ENCODE data around the gene COX7C. TPM values are rescaled to one million over a fixed set of nuclear protein-coding genes. Genes with fewer than 3 reads are reported as not detected.

Gene COX7C
- total and polyA plus RNA-seq, 9 of the 15 experiments (the other 6 are each of a cell fraction or from before 2014, with no cell fraction given): 576 to 1,783 (median 996) TPM

DNA sequence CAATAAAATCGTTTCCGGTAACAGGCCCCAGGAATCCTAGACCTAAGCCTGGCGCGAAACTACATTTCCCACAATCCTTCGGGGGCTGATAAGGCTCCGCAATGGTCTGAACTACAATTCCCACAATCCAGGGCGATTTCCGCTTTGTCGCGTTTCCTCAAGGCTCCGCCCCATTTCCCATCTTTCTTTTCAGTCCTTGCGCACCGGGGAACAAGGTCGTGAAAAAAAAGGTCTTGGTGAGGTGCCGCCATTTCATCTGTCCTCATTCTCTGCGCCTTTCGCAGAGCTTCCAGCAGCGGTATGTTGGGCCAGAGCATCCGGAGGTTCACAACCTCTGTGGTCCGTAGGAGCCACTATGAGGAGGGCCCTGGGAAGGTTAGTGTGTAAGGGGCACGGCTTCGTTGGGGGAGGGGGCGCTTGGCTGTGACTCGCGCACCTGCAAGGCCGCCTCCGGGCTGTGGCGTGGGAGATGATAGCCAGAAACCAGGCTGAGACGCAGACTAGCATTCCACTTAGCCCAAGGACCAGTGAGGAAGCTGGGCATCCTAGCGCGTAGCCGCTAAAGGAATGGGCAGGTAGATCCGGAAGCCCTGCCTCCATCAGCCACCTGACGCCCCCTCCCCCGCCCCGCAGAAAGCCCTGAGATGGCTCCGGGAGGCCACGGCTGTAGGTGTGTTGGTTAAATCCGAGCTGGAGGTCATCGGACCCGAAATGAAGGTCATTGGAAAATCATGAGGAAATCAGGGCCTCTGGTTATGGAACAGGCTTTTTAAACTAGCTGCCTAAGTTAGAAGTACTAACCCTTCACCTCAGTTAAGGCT is at the start of gene COX7C (continued):
- TF ChIP-seq, protein P1, sequence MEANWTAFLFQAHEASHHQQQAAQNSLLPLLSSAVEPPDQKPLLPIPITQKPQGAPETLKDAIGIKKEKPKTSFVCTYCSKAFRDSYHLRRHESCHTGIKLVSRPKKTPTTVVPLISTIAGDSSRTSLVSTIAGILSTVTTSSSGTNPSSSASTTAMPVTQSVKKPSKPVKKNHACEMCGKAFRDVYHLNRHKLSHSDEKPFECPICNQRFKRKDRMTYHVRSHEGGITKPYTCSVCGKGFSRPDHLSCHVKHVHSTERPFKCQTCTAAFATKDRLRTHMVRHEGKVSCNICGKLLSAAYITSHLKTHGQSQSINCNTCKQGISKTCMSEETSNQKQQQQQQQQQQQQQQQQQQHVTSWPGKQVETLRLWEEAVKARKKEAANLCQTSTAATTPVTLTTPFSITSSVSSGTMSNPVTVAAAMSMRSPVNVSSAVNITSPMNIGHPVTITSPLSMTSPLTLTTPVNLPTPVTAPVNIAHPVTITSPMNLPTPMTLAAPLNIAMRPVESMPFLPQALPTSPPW (CRISPR knock-in tag; IDR thresholded peaks at IDR 0.05): peak; percentile 58
- TF ChIP-seq, protein P2, sequence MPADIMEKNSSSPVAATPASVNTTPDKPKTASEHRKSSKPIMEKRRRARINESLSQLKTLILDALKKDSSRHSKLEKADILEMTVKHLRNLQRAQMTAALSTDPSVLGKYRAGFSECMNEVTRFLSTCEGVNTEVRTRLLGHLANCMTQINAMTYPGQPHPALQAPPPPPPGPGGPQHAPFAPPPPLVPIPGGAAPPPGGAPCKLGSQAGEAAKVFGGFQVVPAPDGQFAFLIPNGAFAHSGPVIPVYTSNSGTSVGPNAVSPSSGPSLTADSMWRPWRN (IDR thresholded peaks at IDR 0.05; ENCODE audit: low read depth): no peak
- TF ChIP-seq TARDBP (IDR thresholded peaks at IDR 0.05) (no peak), CBX8 (IDR thresholded peaks at IDR 0.05; ENCODE audit: borderline replicate concordance, extremely low read depth, low read depth, low read length, poor library complexity, severe bottlenecking) (no peak), ZNF124 (CRISPR knock-in tag; IDR thresholded peaks at IDR 0.05) (no peak), ZKSCAN3 (CRISPR knock-in tag; IDR thresholded peaks at IDR 0.05) (no peak), TEAD1 (CRISPR knock-in tag; IDR thresholded peaks at IDR 0.05) (peak in 1 of 2 experiments; percentile 88; a peak in 1 of 4 replicates), ZFP1 (CRISPR knock-in tag; IDR thresholded peaks at IDR 0.05) (no peak), CHD2 (IDR thresholded peaks at IDR 0.05; ENCODE audit: low read depth, low read length) (0 out of 2 replicates have a peak, but pooled peaks have one; percentile 37), ADNP (tag; IDR thresholded peaks at IDR 0.05) (no peak), ZNF408 (CRISPR knock-in tag; IDR thresholded peaks at IDR 0.05; ENCODE audit: low read depth) (no peak), POLR2AphosphoS2 (IDR thresholded peaks at IDR 0.05; ENCODE audit: low read length) (peak; percentile 74; the same call in 1 of the 2 replicates), NRF1 (conservative IDR thresholded peaks at IDR 0.05 in 1 of 2, IDR thresholded peaks at IDR 0.05 in 1 of 2) (peak; percentile 85 to 88), NR1H2 (CRISPR knock-in tag; IDR thresholded peaks at IDR 0.05) (no peak)
- TF ChIP-seq, protein P3, sequence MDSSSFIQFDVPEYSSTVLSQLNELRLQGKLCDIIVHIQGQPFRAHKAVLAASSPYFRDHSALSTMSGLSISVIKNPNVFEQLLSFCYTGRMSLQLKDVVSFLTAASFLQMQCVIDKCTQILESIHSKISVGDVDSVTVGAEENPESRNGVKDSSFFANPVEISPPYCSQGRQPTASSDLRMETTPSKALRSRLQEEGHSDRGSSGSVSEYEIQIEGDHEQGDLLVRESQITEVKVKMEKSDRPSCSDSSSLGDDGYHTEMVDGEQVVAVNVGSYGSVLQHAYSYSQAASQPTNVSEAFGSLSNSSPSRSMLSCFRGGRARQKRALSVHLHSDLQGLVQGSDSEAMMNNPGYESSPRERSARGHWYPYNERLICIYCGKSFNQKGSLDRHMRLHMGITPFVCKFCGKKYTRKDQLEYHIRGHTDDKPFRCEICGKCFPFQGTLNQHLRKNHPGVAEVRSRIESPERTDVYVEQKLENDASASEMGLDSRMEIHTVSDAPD (CRISPR knock-in tag; IDR thresholded peaks at IDR 0.05): no peak
- TF ChIP-seq, protein P4, sequence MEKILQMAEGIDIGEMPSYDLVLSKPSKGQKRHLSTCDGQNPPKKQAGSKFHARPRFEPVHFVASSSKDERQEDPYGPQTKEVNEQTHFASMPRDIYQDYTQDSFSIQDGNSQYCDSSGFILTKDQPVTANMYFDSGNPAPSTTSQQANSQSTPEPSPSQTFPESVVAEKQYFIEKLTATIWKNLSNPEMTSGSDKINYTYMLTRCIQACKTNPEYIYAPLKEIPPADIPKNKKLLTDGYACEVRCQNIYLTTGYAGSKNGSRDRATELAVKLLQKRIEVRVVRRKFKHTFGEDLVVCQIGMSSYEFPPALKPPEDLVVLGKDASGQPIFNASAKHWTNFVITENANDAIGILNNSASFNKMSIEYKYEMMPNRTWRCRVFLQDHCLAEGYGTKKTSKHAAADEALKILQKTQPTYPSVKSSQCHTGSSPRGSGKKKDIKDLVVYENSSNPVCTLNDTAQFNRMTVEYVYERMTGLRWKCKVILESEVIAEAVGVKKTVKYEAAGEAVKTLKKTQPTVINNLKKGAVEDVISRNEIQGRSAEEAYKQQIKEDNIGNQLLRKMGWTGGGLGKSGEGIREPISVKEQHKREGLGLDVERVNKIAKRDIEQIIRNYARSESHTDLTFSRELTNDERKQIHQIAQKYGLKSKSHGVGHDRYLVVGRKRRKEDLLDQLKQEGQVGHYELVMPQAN (IDR thresholded peaks at IDR 0.05; ENCODE audit: borderline replicate concordance): 0 out of 2 replicates have a peak, but pooled peaks have one; percentile 37
- TF ChIP-seq, protein P5, sequence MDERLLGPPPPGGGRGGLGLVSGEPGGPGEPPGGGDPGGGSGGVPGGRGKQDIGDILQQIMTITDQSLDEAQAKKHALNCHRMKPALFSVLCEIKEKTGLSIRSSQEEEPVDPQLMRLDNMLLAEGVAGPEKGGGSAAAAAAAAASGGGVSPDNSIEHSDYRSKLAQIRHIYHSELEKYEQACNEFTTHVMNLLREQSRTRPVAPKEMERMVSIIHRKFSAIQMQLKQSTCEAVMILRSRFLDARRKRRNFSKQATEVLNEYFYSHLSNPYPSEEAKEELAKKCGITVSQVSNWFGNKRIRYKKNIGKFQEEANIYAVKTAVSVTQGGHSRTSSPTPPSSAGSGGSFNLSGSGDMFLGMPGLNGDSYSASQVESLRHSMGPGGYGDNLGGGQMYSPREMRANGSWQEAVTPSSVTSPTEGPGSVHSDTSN (CRISPR knock-in tag; IDR thresholded peaks at IDR 0.05; ENCODE audit: low read depth): no peak
- TF ChIP-seq, protein P5 (tag; conservative IDR thresholded peaks at IDR 0.05; ENCODE audit: low read depth): 0 out of 2 replicates have a peak, but pooled peaks have one; percentile 3
